GM11168 (cell line): ENCODE results near the gene CEP295NL.
"Not testable (repeated sequence)": the region's sequence is repeated elsewhere in the genome, so short reads cannot be mapped to it uniquely, and the experiment has no call there.

Experiments used
- in situ Hi-C: fragments of 300-500 bp; cut with MboI; formaldehyde crosslinking; loops from one replicate; pipeline ENCODE4 v1.12.0; 2022; ENCODE audit warnings: low sequenced_read_pairs; ENCODE audit not compliant: unreplicated experiment

CEP295NL gene

GRCh38 chr17:78908426-78908825, 5.4 kb upstream of the CEP295NL start:
- in situ Hi-C loops: no loop called here

- in situ Hi-C loops: no loop called here
These were observed 2.5 kb upstream of the CEP295NL start for GRCh38 chr17:78905541-78905940.

GRCh38 chr17:78905116-78905515, 2.1 kb upstream of the CEP295NL start:
- in situ Hi-C loops: no loop called here

GRCh38 chr17:78904371-78904770, 1.4 kb upstream of the CEP295NL start:
- in situ Hi-C loops: no loop called here

- in situ Hi-C loops: not testable (repeated sequence)
These were observed 770 bp downstream of the CEP295NL start for GRCh38 chr17:78902231-78902630.

GRCh38 chr17:78901806-78902205, 1.2 kb downstream of the CEP295NL start:
- in situ Hi-C loops: no loop called here

- in situ Hi-C loops: no loop called here
These were observed 2.2 kb downstream of the CEP295NL start for GRCh38 chr17:78900816-78901215.

- in situ Hi-C loops: no loop called here
These were observed 3.4 kb downstream of the CEP295NL start for GRCh38 chr17:78899361-78900260.

GRCh38 chr17:78898947-78899346, 4.1 kb downstream of the CEP295NL start:
- in situ Hi-C loops: no loop called here

GRCh38 chr17:78898075-78898836, 4.7 kb downstream of the CEP295NL start:
- in situ Hi-C loops: no loop called here

GRCh38 chr17:78897664-78898047, 5.3 kb downstream of the CEP295NL start:
- in situ Hi-C loops: no loop called here

GRCh38 chr17:78896834-78897663, 6.0 kb downstream of the CEP295NL start:
- in situ Hi-C loops: no loop called here

- in situ Hi-C loops: no loop called here
These were observed 6.7 kb downstream of the CEP295NL start for GRCh38 chr17:78896091-78896833.

- in situ Hi-C loops: no loop called here
These were observed 7.7 kb downstream of the CEP295NL start for GRCh38 chr17:78895322-78895721.

- in situ Hi-C loops: no loop called here
These were observed 9.3 kb downstream of the CEP295NL start for GRCh38 chr17:78893684-78894083.

GRCh38 chr17:78892936-78893379, 10.0 kb downstream of the CEP295NL start:
- in situ Hi-C loops: no loop called here

- in situ Hi-C loops: no loop called here
These were observed 10.5 kb downstream of the CEP295NL start for GRCh38 chr17:78892520-78892919.

- in situ Hi-C loops: no loop called here
These were observed 10.9 kb downstream of the CEP295NL start for GRCh38 chr17:78892062-78892456.

- in situ Hi-C loops: no loop called here
These were observed 11.5 kb downstream of the CEP295NL start for GRCh38 chr17:78891406-78892061.
